Measurements from ENCODE around the gene RDH5. TPM values are rescaled to one million over a fixed set of nuclear protein-coding genes. Genes with fewer than 3 reads are reported as not detected.

Gene RDH5
- total and polyA plus RNA-seq, 2 of the 4 experiments (the other 2 are of a cell fraction), result 7.3 to 18.8 TPM

- Histone ChIP-seq H3K4me1 (ENCODE audit: control insufficient read depth, insufficient read depth, low read length) (no peaks in the 10 kb centered on the region; the same call in 1 of the 2 replicates), H4K8ac (ENCODE audit: low read depth in 2 of 2, low read length in 2 of 2) (no peak overlapping the region), H4K91ac (ENCODE audit: insufficient read depth, low read depth, low read length) (no peak overlapping the region), H3K18ac (ENCODE audit: low read depth, low read length) (no peak overlapping the region), H3K9me3 (ENCODE audit: control insufficient read depth, insufficient read depth, low read length) (no peaks in the 10 kb centered on the region), H3K4me3 (ENCODE audit: insufficient read depth, low read depth, low read length) (no peak overlapping the region), H4K5ac (ENCODE audit: low read depth, low read length) (no peak overlapping the region), H3K4ac (ENCODE audit: low read depth, low read length) (no peak overlapping the region), H2BK120ac (ENCODE audit: low read depth, low read length) (no peak overlapping the region), H3K23ac (ENCODE audit: low read depth, low read length) (no peak overlapping the region), H3K27ac (ENCODE audit: insufficient read depth, low read length) (no peak overlapping the region), H2BK5ac (ENCODE audit: low read depth, low read length, poor library complexity, severe bottlenecking) (no peak overlapping the region), H3K9ac (ENCODE audit: low read depth, low read length) (no peak overlapping the region), H2BK20ac (ENCODE audit: low read depth, low read length) (no peak overlapping the region), H2AK9ac (replicated peaks; ENCODE audit: low read depth, low read length, poor library complexity) (no peak overlapping the region), H2AK5ac (ENCODE audit: low read depth, low read length) (no peak overlapping the region), H4K20me1 (ENCODE audit: insufficient read depth, low read length) (no peaks in the 10 kb centered on the region), H3K56ac (ENCODE audit: extremely low read depth, insufficient read depth, low read length) (no peak overlapping the region), H3K14ac (replicated peaks; ENCODE audit: low read depth, low read length) (no peak overlapping the region), H3K79me1 (ENCODE audit: low read depth in 1 of 2, low read length in 2 of 2) (peaks cover 16 to 43% of the 10 kb centered on the region in 2 experiments), H3K27me3 (ENCODE audit: control insufficient read depth, insufficient read depth, low read length) (no peaks in the 10 kb centered on the region), H3K4me2 (ENCODE audit: low read depth, low read length) (no peak overlapping the region), H3K36me3 (ENCODE audit: control insufficient read depth, insufficient read depth, low read length) (peaks cover 18% of the 10 kb centered on the region), H2AFZ (replicated peaks; ENCODE audit: low read length, poor library complexity) (no peak overlapping the region), H2BK15ac (ENCODE audit: low read depth, low read length) (no peak overlapping the region), H3K9me1 (ENCODE audit: insufficient read depth, low read length) (no peaks in the 10 kb centered on the region)
- TF ChIP-seq ELK1 (IDR thresholded peaks at IDR 0.05; ENCODE audit: borderline replicate concordance, low read depth, low read length) (no peak), BHLHE40 (IDR thresholded peaks at IDR 0.05; ENCODE audit: low read depth, low read length) (no peak), CEBPB (IDR thresholded peaks at IDR 0.05; ENCODE audit: low read depth, low read length) (no peak), NFE2L2 (IDR thresholded peaks at IDR 0.05; ENCODE audit: low read depth, low read length) (no peak), MXI1 (IDR thresholded peaks at IDR 0.05; ENCODE audit: borderline replicate concordance, low read depth, low read length) (no peak), POLR2A (IDR thresholded peaks at IDR 0.05; ENCODE audit: low read depth, low read length) (no peak), CTCF (conservative IDR thresholded peaks at IDR 0.05; ENCODE audit: low read depth, low read length) (no peak), RCOR1 (IDR thresholded peaks at IDR 0.05; ENCODE audit: insufficient replicate concordance, low read length) (no peak), FOS (IDR thresholded peaks at IDR 0.05; ENCODE audit: low read depth, low read length) (no peak), CHD1 (IDR thresholded peaks at IDR 0.05; ENCODE audit: low read depth, low read length) (no peak), MAFK (IDR thresholded peaks at IDR 0.05; ENCODE audit: low read depth, low read length) (no peak), MAZ (IDR thresholded peaks at IDR 0.05; ENCODE audit: borderline replicate concordance, low read depth, low read length) (no peak), RFX5 (IDR thresholded peaks at IDR 0.05; ENCODE audit: low read depth, low read length) (no peak), SMC3 (IDR thresholded peaks at IDR 0.05; ENCODE audit: low read depth, low read length) (no peak), USF2 (IDR thresholded peaks at IDR 0.05; ENCODE audit: low read depth, low read length) (no peak)
- CTCF ChIA-PET, result interaction anchor here (0.5 kb wide), 1 partner anchor 53 kb away, joined by 3 read pairs; no protein-coding TSS in a partner anchor
- ATAC-seq (ENCODE audit: low read depth) (no peak), DNase-seq (no peak)
- BruUV-seq (replicated peaks), result no TSS peak
- no CpG with 5 or more reads among the region's 6 CpGs for WGBS, 2 experiments (ENCODE audit: extremely low coverage in 2 of 2, insufficient read length in 1 of 2)
- dilution Hi-C loops (cut with HindIII; ENCODE audit: low sequenced_read_pairs, unreplicated experiment) (no loop called here), intact Hi-C loops (cut with micrococcal nuclease) (no loop called here), in situ Hi-C loops (cut with MboI; ENCODE audit: low sequenced_read_pairs) (no loop called here)
- POLR2A ChIA-PET (ENCODE audit: unreplicated experiment), result no interaction called here
Measured at GRCh38 chr12:55771736-55772135, 51.5 kb downstream of the RDH5 start.
